Trophoblast cell (in vitro differentiated cells and primary cell): Measurements from ENCODE around the gene OPN3.
A peak's percentile ranks its signal among the peaks of the same experiment; 100 is the strongest.

Experiments
- DNase-seq, 2 donors: peaks; one replicate each; pipeline ENCODE4 v3.0.0-alpha.2; 2016
- H2AFZ ChIP-seq: 2 replicates; pipeline ENCODE4 v1.6.1; 2013; ENCODE audit warnings: low read length, moderate library complexity, mild to moderate bottlenecking; ENCODE audit not compliant: insufficient read depth, poor library complexity
- H2AK5ac ChIP-seq: 2 replicates; pipeline ENCODE4 v1.6.1; 2013; ENCODE audit warnings: mild to moderate bottlenecking, low read length
- H2BK120ac ChIP-seq: 2 replicates; pipeline ENCODE4 v1.6.1; 2013; ENCODE audit warnings: low read length, mild to moderate bottlenecking, moderate library complexity; ENCODE audit not compliant: insufficient read depth, poor library complexity
- H2BK12ac ChIP-seq: 2 replicates; pipeline ENCODE4 v1.6.1; 2013; ENCODE audit warnings: mild to moderate bottlenecking, low read length, moderate library complexity
- H2BK5ac ChIP-seq: 2 replicates; pipeline ENCODE4 v1.6.1; 2013; ENCODE audit warnings: low read length, low read depth, moderate library complexity, mild to moderate bottlenecking; ENCODE audit not compliant: poor library complexity
- H3K14ac ChIP-seq: 2 replicates; pipeline ENCODE4 v1.6.1; 2013; ENCODE audit warnings: mild to moderate bottlenecking, low read length
- H3K18ac ChIP-seq: 2 replicates; pipeline ENCODE4 v1.6.1; 2013; ENCODE audit warnings: mild to moderate bottlenecking, low read length
- H3K23ac ChIP-seq: 2 replicates; pipeline ENCODE4 v1.6.1; 2013; ENCODE audit warnings: low read length
- H3K27ac ChIP-seq: 2 replicates; pipeline ENCODE4 v1.5.1; 2013; ENCODE audit warnings: low read depth, mild to moderate bottlenecking, inconsistent platforms, low read length, moderate library complexity
- H3K27me3 ChIP-seq: 2 replicates; pipeline ENCODE4 v1.6.1; 2013; ENCODE audit warnings: inconsistent platforms, mild to moderate bottlenecking, low read length, moderate library complexity; ENCODE audit not compliant: insufficient read depth
- H3K36me3 ChIP-seq, 2 experiments: 1 replicate in 1 of 2; 2 replicates in 1 of 2; pipeline ENCODE4 v1.6.1; 2013; ENCODE audit warnings: low read length in 2 of 2, mild to moderate bottlenecking in 2 of 2, moderate library complexity in 1 of 2; ENCODE audit not compliant: insufficient read depth in 2 of 2, control insufficient read depth in 1 of 2
- H3K4ac ChIP-seq: 2 replicates; pipeline ENCODE4 v1.6.1; 2013; ENCODE audit warnings: low read depth, mild to moderate bottlenecking, low read length, moderate library complexity
- H3K4me1 ChIP-seq, 2 experiments: 1 replicate in 1 of 2; 2 replicates in 1 of 2; pipeline ENCODE4 v1.6.1; 2013; ENCODE audit warnings: low read length in 2 of 2, mild to moderate bottlenecking in 2 of 2, moderate library complexity in 1 of 2; ENCODE audit not compliant: insufficient read depth in 2 of 2, control insufficient read depth in 1 of 2
- H3K4me2 ChIP-seq: 2 replicates; pipeline ENCODE4 v1.6.1; 2013; ENCODE audit warnings: inconsistent platforms, mild to moderate bottlenecking, low read length, moderate library complexity
- H3K4me3 ChIP-seq: 2 replicates; pipeline ENCODE4 v1.5.1; 2013; ENCODE audit warnings: mild to moderate bottlenecking, low read depth, low read length, inconsistent platforms
- H3K79me1 ChIP-seq: one replicate; pipeline ENCODE4 v1.6.1; 2013; ENCODE audit warnings: low read length
- H3K79me2 ChIP-seq: 2 replicates; pipeline ENCODE4 v1.6.1; 2013; ENCODE audit warnings: low read length, mild to moderate bottlenecking; ENCODE audit not compliant: control insufficient read depth, insufficient read depth, poor library complexity
- H3K9ac ChIP-seq: 2 replicates; pipeline ENCODE4 v1.6.1; 2013; ENCODE audit warnings: mild to moderate bottlenecking, low read length
- H3K9me3 ChIP-seq: 2 replicates; pipeline ENCODE4 v1.6.1; 2013; ENCODE audit warnings: low read depth, mild to moderate bottlenecking, control low read depth, inconsistent platforms, low read length; ENCODE audit not compliant: insufficient read depth
- H4K12ac ChIP-seq: 2 replicates; pipeline ENCODE4 v1.6.1; 2013; ENCODE audit warnings: low read depth, mild to moderate bottlenecking, low read length, moderate library complexity
- H4K8ac ChIP-seq: 2 replicates; pipeline ENCODE4 v1.6.1; 2013; ENCODE audit warnings: low read depth, mild to moderate bottlenecking, low read length, moderate library complexity
- H4K91ac ChIP-seq: one replicate; pipeline ENCODE4 v1.6.1; 2013; ENCODE audit warnings: low read depth, mild to moderate bottlenecking, low read length, moderate library complexity
- WGBS: extraction: QIAGEN DNeasy Blood & Tissue Kit; methylation state at CpG from one replicate; pipeline ENCODE4 v1.1.7; 2013; ENCODE audit warnings: missing lambda C conversion rate; ENCODE audit not compliant: insufficient read length, insufficient coverage; ENCODE audit errors: extremely low coverage; 5-methylcytosine and 5-hydroxymethylcytosine counted together

Gene OPN3

GRCh38 chr1:241614572-241614971, 25.6 kb downstream of the OPN3 start:
- Histone ChIP-seq H2BK120ac (no peak overlapping the region), H3K79me2 (no peaks in the 10 kb centered on the region), H3K4me2 (no peak overlapping the region), H4K12ac (no peak overlapping the region), H3K4me3 (no peak overlapping the region), H3K4ac (no peak overlapping the region), H3K27ac (no peak overlapping the region), H2BK12ac (no peak overlapping the region), H4K8ac (no peak overlapping the region), H3K9ac (no peak overlapping the region), H3K79me1 (no peaks in the 10 kb centered on the region), H2AK5ac (no peak overlapping the region), H3K18ac (no peak overlapping the region), H3K27me3 (no peaks in the 10 kb centered on the region), H3K36me3 (peaks cover 2 to 3% of the 10 kb centered on the region in 2 experiments), H3K14ac (no peak overlapping the region), H2BK5ac (no peak overlapping the region), H4K91ac (no peak overlapping the region), H3K4me1 (peaks cover 0 to 4% of the 10 kb centered on the region in 2 experiments), H2AFZ (no peak overlapping the region), H3K23ac (no peak overlapping the region), H3K9me3 (no peaks in the 10 kb centered on the region)
- peak; percentile 58 to 94 for DNase-seq
- WGBS: no CpG with 5 or more reads among the region's 4 CpGs

DNA sequence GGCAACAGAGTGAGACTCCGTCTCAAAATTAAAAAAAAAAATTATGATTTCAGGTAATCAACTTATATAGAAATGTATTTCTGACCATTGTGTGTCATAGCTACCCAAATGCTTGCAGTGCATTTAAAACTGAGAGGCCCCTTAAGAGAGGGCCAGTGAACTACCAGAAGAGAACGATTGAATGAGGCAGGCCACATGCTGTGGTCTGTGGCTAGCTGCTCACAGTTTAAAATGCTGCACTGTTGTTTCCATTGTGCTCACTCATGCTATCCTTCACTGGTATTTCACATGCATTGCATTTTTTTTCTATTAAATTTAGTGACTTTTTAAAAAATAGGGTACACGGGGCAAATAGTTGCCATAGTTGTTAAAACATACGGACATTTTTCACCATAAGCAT, 26.0 kb downstream of the OPN3 start:
- Histone ChIP-seq H3K9me3 (no peaks in the 10 kb centered on the region), H2BK5ac (no peak overlapping the region), H3K18ac (no peak overlapping the region), H3K4me3 (no peak overlapping the region), H4K91ac (no peak overlapping the region), H3K23ac (no peak overlapping the region), H3K4me2 (no peak overlapping the region), H2AK5ac (no peak overlapping the region), H3K27ac (no peak overlapping the region), H2BK12ac (no peak overlapping the region), H3K4ac (no peak overlapping the region), H3K79me1 (no peaks in the 10 kb centered on the region), H2BK120ac (no peak overlapping the region), H2AFZ (no peak overlapping the region), H3K27me3 (no peaks in the 10 kb centered on the region), H4K8ac (no peak overlapping the region), H3K36me3 (peaks cover 3% of the 10 kb centered on the region in 2 experiments), H3K14ac (no peak overlapping the region), H3K79me2 (no peaks in the 10 kb centered on the region), H4K12ac (no peak overlapping the region), H3K4me1 (peaks cover 0 to 4% of the 10 kb centered on the region in 2 experiments), H3K9ac (no peak overlapping the region)
- DNase-seq: no peak
- WGBS: no CpG with 5 or more reads among the region's 4 CpGs

GRCh38 chr1:241612533-241613477, 27.4 kb downstream of the OPN3 start:
- peak overlapping the region; percentile 53 for H2BK5ac ChIP-seq
- no peaks in the 10 kb centered on the region for H3K79me2 ChIP-seq
- H3K9me3 ChIP-seq: no peaks in the 10 kb centered on the region
- no peak overlapping the region for H3K4me3 ChIP-seq
- no peak overlapping the region for H4K91ac ChIP-seq
- H4K8ac ChIP-seq: peak overlapping the region; percentile 61
- H3K79me1 ChIP-seq: no peaks in the 10 kb centered on the region
- H2BK120ac ChIP-seq: no peak overlapping the region
- H4K12ac ChIP-seq: no peak overlapping the region
- no peak overlapping the region for H3K27ac ChIP-seq
- no peak overlapping the region for H3K4ac ChIP-seq
- H3K23ac ChIP-seq: no peak overlapping the region
- H2AK5ac ChIP-seq: no peak overlapping the region
- H3K18ac ChIP-seq: no peak overlapping the region
- H2BK12ac ChIP-seq: no peak overlapping the region
- H3K36me3 ChIP-seq: peaks cover 1 to 3% of the 10 kb centered on the region in 2 experiments
- no peak overlapping the region for H3K4me2 ChIP-seq
- no peak overlapping the region for H2AFZ ChIP-seq
- H3K9ac ChIP-seq: no peak overlapping the region
- WGBS: no CpG with 5 or more reads among the region's 9 CpGs
- no peak overlapping the region for H3K14ac ChIP-seq
- no peaks in the 10 kb centered on the region for H3K27me3 ChIP-seq
- peak; percentile 45 to 76 for DNase-seq
- H3K4me1 ChIP-seq: peaks cover 0 to 4% of the 10 kb centered on the region in 2 experiments

DNA sequence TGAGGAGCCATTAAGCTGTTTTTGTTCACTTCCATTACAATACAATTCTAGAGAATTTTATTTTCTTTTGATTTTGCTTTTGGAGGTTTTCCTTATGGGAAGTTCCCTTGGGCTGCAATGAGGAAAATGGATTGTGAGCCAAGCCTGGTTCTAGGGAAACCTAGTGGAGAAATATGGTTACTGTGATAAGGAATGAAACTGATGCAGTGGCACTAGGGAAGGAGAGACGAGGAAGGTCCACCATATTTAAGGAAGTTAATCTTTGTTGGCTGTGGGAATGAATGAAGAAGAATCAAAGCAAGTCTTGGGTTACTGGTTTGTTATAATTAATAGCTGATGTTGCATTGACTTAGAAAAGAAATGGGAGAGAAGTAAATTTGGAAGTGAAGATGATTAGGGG, 28.4 kb downstream of the OPN3 start:
- Histone ChIP-seq H4K8ac (no peak overlapping the region), H2BK5ac (no peak overlapping the region), H3K4me1 (peaks cover 0 to 4% of the 10 kb centered on the region in 2 experiments), H3K36me3 (peaks cover 1 to 3% of the 10 kb centered on the region in 2 experiments), H2AFZ (no peak overlapping the region), H3K23ac (no peak overlapping the region), H3K18ac (no peak overlapping the region), H3K9me3 (no peaks in the 10 kb centered on the region), H3K27ac (no peak overlapping the region), H2BK12ac (no peak overlapping the region), H3K4me3 (no peak overlapping the region), H3K79me2 (no peaks in the 10 kb centered on the region), H3K9ac (no peak overlapping the region), H2AK5ac (no peak overlapping the region), H3K4ac (no peak overlapping the region), H3K79me1 (no peaks in the 10 kb centered on the region), H3K14ac (no peak overlapping the region), H2BK120ac (no peak overlapping the region), H3K4me2 (no peak overlapping the region), H3K27me3 (no peaks in the 10 kb centered on the region), H4K91ac (no peak overlapping the region), H4K12ac (no peak overlapping the region)
- no CpG with 5 or more reads among the region's 1 CpG for WGBS
- DNase-seq: no peak
